ENCODE data around the gene GALM. TPM values are rescaled to one million over a fixed set of nuclear protein-coding genes. Genes with fewer than 3 reads are reported as not detected.
"Not testable (repeated sequence)": the region's sequence is repeated elsewhere in the genome, so short reads cannot be mapped to it uniquely, and the experiment has no call there.

Gene GALM
- total RNA-seq, 6 experiments from 2014 or later, result 26.2 to 47.9 (median 36.7) TPM

GRCh38 chr2:38635139-38635538 lies 30.8 kb upstream of the GALM start:
- ATAC-seq, result no peak
- WGBS (ENCODE audit: insufficient coverage, low coverage, low lambda C conversion rate, missing lambda C conversion rate), result 83% methylated on average over 4 of the region's 4 CpGs
- Histone ChIP-seq H3K4me1 (no peaks in the 10 kb centered on the region), H3K9me3 (no peaks in the 10 kb centered on the region), H3K27me3 (no peaks in the 10 kb centered on the region), H3K4me3 (no peak overlapping the region), H3K36me3 (no peaks in the 10 kb centered on the region), H3K27ac (no peak overlapping the region)
- TF ChIP-seq CTCF (IDR thresholded peaks at IDR 0.05), result no peak
- no peak for TF ChIP-seq POLR2A (IDR thresholded peaks at IDR 0.05)
- no peak for DNase-seq
- intact Hi-C loops (cut with DNase I), result no loop called here

DNA sequence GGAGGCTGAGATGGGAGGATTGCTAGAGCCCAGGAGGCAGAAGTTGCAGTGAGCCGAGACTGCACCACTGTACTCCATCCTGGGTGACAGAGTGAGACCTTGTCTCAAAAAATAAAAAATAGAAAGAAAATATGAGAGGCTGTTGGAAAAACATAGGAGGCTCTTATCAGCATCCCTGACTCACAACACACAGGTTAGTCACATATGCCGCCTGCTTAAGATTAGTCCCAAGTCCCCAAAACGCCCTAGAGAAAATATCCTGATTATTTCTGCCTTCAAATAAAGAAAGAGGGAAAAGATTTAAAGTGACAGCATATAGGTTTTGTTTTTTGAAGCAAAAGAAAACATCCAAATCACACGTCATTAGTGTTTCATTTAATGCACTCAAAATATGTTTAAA lies 29.8 kb upstream of the GALM start:
- intact Hi-C loops (cut with DNase I), result no loop called here
- Histone ChIP-seq H3K36me3 (no peaks in the 10 kb centered on the region), H3K4me1 (no peaks in the 10 kb centered on the region), H3K4me3 (no peak overlapping the region), H3K27ac (no peak overlapping the region), H3K27me3 (no peaks in the 10 kb centered on the region), H3K9me3 (no peaks in the 10 kb centered on the region)
- ATAC-seq (no peak), DNase-seq (no peak)
- WGBS (ENCODE audit: insufficient coverage, low coverage, low lambda C conversion rate, missing lambda C conversion rate), result 62% methylated on average over 4 of the region's 4 CpGs
- TF ChIP-seq POLR2A (IDR thresholded peaks at IDR 0.05), result no peak
- TF ChIP-seq CTCF (IDR thresholded peaks at IDR 0.05), result no peak

- 84% methylated on average over 13 of the region's 14 CpGs for WGBS (ENCODE audit: insufficient coverage, low coverage, low lambda C conversion rate, missing lambda C conversion rate)
Measured at GRCh38 chr2:38642373-38643017, 23.4 kb upstream of the GALM start.

GRCh38 chr2:38643021-38643671 lies 22.8 kb upstream of the GALM start:
- WGBS (ENCODE audit: insufficient coverage, low coverage, low lambda C conversion rate, missing lambda C conversion rate), result 94% methylated on average over 9 of the region's 45 CpGs
- Histone ChIP-seq H3K9me3 (no peaks in the 10 kb centered on the region), H3K36me3 (no peaks in the 10 kb centered on the region), H3K4me3 (no peak overlapping the region), H3K4me1 (no peaks in the 10 kb centered on the region), H3K27me3 (no peaks in the 10 kb centered on the region), H3K27ac (no peak overlapping the region)
- intact Hi-C loops (cut with DNase I), result no loop called here
- DNase-seq (no peak), ATAC-seq (no peak)
- TF ChIP-seq POLR2A (IDR thresholded peaks at IDR 0.05) (no peak), CTCF (IDR thresholded peaks at IDR 0.05) (no peak)

More at GRCh38 chr2:38642373-38643017, 23.4 kb upstream of the GALM start:
- H3K9me3 ChIP-seq; ATAC-seq; H3K27ac ChIP-seq; H3K36me3 ChIP-seq; H3K4me1 ChIP-seq; DNase-seq; H3K4me3 ChIP-seq; H3K27me3 ChIP-seq; intact Hi-C loops (cut with DNase I): not testable (repeated sequence)

DNA sequence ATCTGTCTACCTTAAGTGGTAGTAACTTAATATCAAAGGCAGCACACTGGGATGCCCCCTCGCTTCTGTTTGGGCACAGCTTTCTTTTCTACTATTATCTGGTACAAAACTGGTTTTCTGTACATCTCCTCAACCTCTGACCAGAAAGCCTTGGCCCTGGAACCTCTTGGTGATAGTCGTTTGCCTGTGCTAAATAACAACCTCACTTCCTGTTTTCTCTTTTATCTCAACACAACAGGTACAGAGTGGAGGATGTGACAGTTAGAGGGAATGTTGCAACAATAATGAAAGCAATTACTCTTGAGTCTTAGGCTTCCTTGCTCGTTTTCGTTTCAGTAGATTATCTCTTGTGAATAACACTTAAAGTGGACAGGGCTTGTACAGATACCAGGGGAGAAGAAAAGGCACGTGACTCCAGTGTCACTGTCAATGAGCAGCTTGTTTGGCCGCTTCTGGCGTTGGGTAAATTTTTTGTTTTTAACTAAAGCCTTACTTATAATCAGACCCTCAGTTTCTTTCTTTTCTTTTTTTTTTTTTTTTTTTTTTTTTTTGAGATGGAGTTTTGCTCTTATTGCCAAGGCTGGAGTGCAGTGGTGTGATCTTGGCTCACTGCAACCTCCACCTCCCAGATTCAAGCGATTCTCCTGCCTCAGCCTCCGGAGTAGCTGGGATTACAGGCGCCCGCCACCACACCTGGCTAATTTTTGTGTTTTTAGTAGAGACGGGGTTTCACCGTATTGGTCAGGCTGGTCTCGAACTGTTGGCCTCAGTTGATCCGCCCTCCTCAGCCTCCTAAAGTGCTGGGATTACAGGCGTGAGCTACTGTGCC lies 22.0 kb upstream of the GALM start:
- H3K27me3 ChIP-seq; ATAC-seq; H3K4me1 ChIP-seq; H3K36me3 ChIP-seq; H3K4me3 ChIP-seq; DNase-seq; H3K9me3 ChIP-seq; intact Hi-C loops (cut with DNase I); H3K27ac ChIP-seq: not testable (repeated sequence)
- WGBS (ENCODE audit: insufficient coverage, low coverage, low lambda C conversion rate, missing lambda C conversion rate), result 59% methylated on average over 10 of the region's 16 CpGs

All from right lobe of liver (tissue), 6 donors.